Stimulated activated naive CD8-positive, alpha-beta T cell treated with anti-CD3 and anti-CD28 coated beads, Interleukin-15, Interleukin-2, amounts not matched to agents 100 ng/mL and 50 ng/mL, for 24 hours (primary cell): ENCODE data around the gene DMPK.
"Not testable (repeated sequence)": the region's sequence is repeated elsewhere in the genome, so short reads cannot be mapped to it uniquely, and the experiment has no call there.

Source experiments
- H3K27ac Mint-ChIP-seq: one replicate; pipeline ENCODE4 v1.8.0; 2021; ENCODE audit warnings: mild to moderate bottlenecking, mixed read lengths
- H3K27me3 Mint-ChIP-seq: one replicate; pipeline ENCODE4 v1.8.0; 2021; ENCODE audit warnings: mixed read lengths
- H3K36me3 Mint-ChIP-seq: one replicate; pipeline ENCODE4 v1.8.0; 2021; ENCODE audit warnings: low read depth, mixed read lengths
- H3K4me1 Mint-ChIP-seq: one replicate; pipeline ENCODE4 v1.8.0; 2021; ENCODE audit warnings: low read depth, mixed read lengths
- H3K4me3 Mint-ChIP-seq: one replicate; pipeline ENCODE4 v1.8.0; 2021; ENCODE audit warnings: mild to moderate bottlenecking, mixed read lengths
- H3K9me3 Mint-ChIP-seq: one replicate; pipeline ENCODE4 v1.8.0; 2021; ENCODE audit warnings: mixed read lengths

The DMPK gene

GRCh38 chr19:45762870-45763631 is 19.2 kb downstream of the DMPK start:
- Mint-ChIP-seq H3K36me3 (no peaks in the 10 kb centered on the region), H3K27ac (no peak overlapping the region), H3K4me3 (no peak overlapping the region), H3K4me1 (peaks cover 2% of the 10 kb centered on the region), H3K9me3 (no peaks in the 10 kb centered on the region), H3K27me3 (peaks cover 7% of the 10 kb centered on the region)

- Mint-ChIP-seq H3K27me3 (peaks cover 7% of the 10 kb centered on the region), H3K27ac (no peak overlapping the region), H3K9me3 (no peaks in the 10 kb centered on the region), H3K36me3 (no peaks in the 10 kb centered on the region), H3K4me1 (no peaks in the 10 kb centered on the region), H3K4me3 (no peak overlapping the region)
Observed at GRCh38 chr19:45761714-45762113, 20.6 kb downstream of the DMPK start.

- Mint-ChIP-seq H3K9me3 (no peaks in the 10 kb centered on the region), H3K36me3 (no peaks in the 10 kb centered on the region), H3K4me3 (no peak overlapping the region), H3K4me1 (no peaks in the 10 kb centered on the region), H3K27me3 (no peaks in the 10 kb centered on the region), H3K27ac (no peak overlapping the region)
Observed at GRCh38 chr19:45758921-45759320, 23.4 kb downstream of the DMPK start.

GRCh38 chr19:45757695-45758094 is 24.6 kb downstream of the DMPK start:
- Mint-ChIP-seq H3K36me3 (no peaks in the 10 kb centered on the region), H3K27me3 (no peaks in the 10 kb centered on the region)

GRCh38 chr19:45754323-45754722 is 28.0 kb downstream of the DMPK start:
- Mint-ChIP-seq H3K36me3 (no peaks in the 10 kb centered on the region), H3K9me3 (no peaks in the 10 kb centered on the region), H3K4me3 (no peak overlapping the region), H3K27me3 (no peaks in the 10 kb centered on the region), H3K27ac (no peak overlapping the region), H3K4me1 (no peaks in the 10 kb centered on the region)

More at GRCh38 chr19:45757695-45758094, 24.6 kb downstream of the DMPK start:
- Mint-ChIP-seq H3K27ac (no peak overlapping the region), H3K4me1 (no peaks in the 10 kb centered on the region), H3K9me3 (no peaks in the 10 kb centered on the region), H3K4me3 (no peak overlapping the region)

GRCh38 chr19:45753548-45753947 is 28.7 kb downstream of the DMPK start:
- Mint-ChIP-seq H3K36me3 (no peaks in the 10 kb centered on the region), H3K27me3 (no peaks in the 10 kb centered on the region), H3K27ac (no peak overlapping the region), H3K4me3 (no peak overlapping the region), H3K9me3 (no peaks in the 10 kb centered on the region), H3K4me1 (no peaks in the 10 kb centered on the region)

- H3K4me1 Mint-ChIP-seq, result no peaks in the 10 kb centered on the region
- no peaks in the 10 kb centered on the region for H3K36me3 Mint-ChIP-seq
- no peak overlapping the region for H3K4me3 Mint-ChIP-seq
- peaks cover under 1% of the 10 kb centered on the region for H3K27me3 Mint-ChIP-seq
- H3K27ac Mint-ChIP-seq, result no peak overlapping the region
- H3K9me3 Mint-ChIP-seq, result no peaks in the 10 kb centered on the region
Observed at GRCh38 chr19:45752639-45753038, 29.7 kb downstream of the DMPK start.

GRCh38 chr19:45751483-45751882 is 30.8 kb downstream of the DMPK start:
- not testable (repeated sequence) for H3K36me3 Mint-ChIP-seq, H3K4me1 Mint-ChIP-seq, H3K27ac Mint-ChIP-seq, H3K9me3 Mint-ChIP-seq, H3K4me3 Mint-ChIP-seq, H3K27me3 Mint-ChIP-seq

GRCh38 chr19:45747513-45747912 is 34.8 kb downstream of the DMPK start:
- Mint-ChIP-seq H3K9me3 (no peaks in the 10 kb centered on the region), H3K36me3 (no peaks in the 10 kb centered on the region), H3K27me3 (peaks cover 13% of the 10 kb centered on the region), H3K27ac (no peak overlapping the region), H3K4me1 (no peaks in the 10 kb centered on the region), H3K4me3 (no peak overlapping the region)

GRCh38 chr19:45746866-45747265 is 35.4 kb downstream of the DMPK start:
- Mint-ChIP-seq H3K27me3 (peaks cover 13% of the 10 kb centered on the region), H3K27ac (no peak overlapping the region), H3K4me3 (no peak overlapping the region), H3K36me3 (no peaks in the 10 kb centered on the region), H3K9me3 (no peaks in the 10 kb centered on the region), H3K4me1 (no peaks in the 10 kb centered on the region)

GRCh38 chr19:45745606-45746005 is 36.7 kb downstream of the DMPK start:
- no peak overlapping the region for H3K4me3 Mint-ChIP-seq
- H3K36me3 Mint-ChIP-seq, result no peaks in the 10 kb centered on the region
- peaks cover 13% of the 10 kb centered on the region for H3K27me3 Mint-ChIP-seq
- no peaks in the 10 kb centered on the region for H3K4me1 Mint-ChIP-seq
- no peaks in the 10 kb centered on the region for H3K9me3 Mint-ChIP-seq
- H3K27ac Mint-ChIP-seq, result no peak overlapping the region

- Mint-ChIP-seq H3K27ac (no peak overlapping the region), H3K9me3 (no peaks in the 10 kb centered on the region), H3K36me3 (no peaks in the 10 kb centered on the region), H3K27me3 (peaks cover 16% of the 10 kb centered on the region), H3K4me3 (no peak overlapping the region), H3K4me1 (no peaks in the 10 kb centered on the region)
Observed at GRCh38 chr19:45742969-45743368, 39.3 kb downstream of the DMPK start.

GRCh38 chr19:45739498-45740439 is 42.5 kb downstream of the DMPK start:
- Mint-ChIP-seq H3K9me3 (no peaks in the 10 kb centered on the region), H3K27me3 (peaks cover 6% of the 10 kb centered on the region), H3K4me3 (no peak overlapping the region), H3K27ac (no peak overlapping the region), H3K36me3 (no peaks in the 10 kb centered on the region), H3K4me1 (no peaks in the 10 kb centered on the region)

GRCh38 chr19:45733160-45733810 is 49.0 kb downstream of the DMPK start, which contains the start of gene MEIOSIN:
Gene MEIOSIN (plus strand): TSS chr19:45733439. CDS start chr19:45735377, 1,938 bp downstream.
- Mint-ChIP-seq H3K27ac (no peak within 1 kb of the TSS), H3K4me3 (no peak within 1 kb of the TSS), H3K9me3 (no peaks in the 10 kb centered on the region)

More at GRCh38 chr19:45733160-45733810, 49.0 kb downstream of the DMPK start, which contains the start of gene MEIOSIN:
- Mint-ChIP-seq H3K27me3 (no peaks in the 10 kb centered on the region), H3K4me1 (peaks cover 16% of the 10 kb centered on the region), H3K36me3 (no peaks in the 10 kb centered on the region)
